Measurements from ENCODE around the gene SIRT4. TPM values are rescaled to one million over a fixed set of nuclear protein-coding genes. Genes with fewer than 3 reads are reported as not detected.

SIRT4 gene
- total and polyA plus RNA-seq, 5 donors from 2014 or later: 0.79 to 2.8 (median 1.2) TPM; not detected in 1

DNA sequence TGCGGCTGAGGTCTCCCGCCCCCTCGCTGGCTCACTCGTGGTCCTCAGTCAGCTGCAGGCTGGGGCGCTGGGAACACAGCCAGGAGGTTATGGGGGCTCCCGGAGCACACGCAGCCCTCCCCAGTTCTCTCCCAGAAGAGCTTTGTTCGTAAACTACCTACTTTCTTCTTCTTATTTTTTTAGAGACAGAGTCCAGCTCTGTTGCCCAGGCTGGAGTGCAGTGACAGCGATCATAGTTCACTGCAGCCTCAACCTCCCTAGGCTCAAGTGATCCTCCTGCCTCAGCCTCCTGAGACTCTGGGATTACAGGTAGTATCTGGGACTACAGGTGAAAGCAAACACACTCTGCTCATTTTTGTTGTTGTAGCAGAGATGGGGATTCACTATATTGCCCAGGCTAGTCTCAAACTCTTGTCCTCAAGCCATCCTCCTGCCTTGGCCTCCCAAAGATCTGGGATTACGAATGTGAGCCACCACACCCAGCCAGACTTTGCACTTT is 41.0 kb downstream of the SIRT4 start:
- no peak overlapping the region for H3K4me3 ChIP-seq (ENCODE audit: low read depth, low read length)
- Mint-ChIP-seq H3K4me1 (no peaks in the 10 kb centered on the region), H3K9me3 (peaks cover 0 to 5% (median 2%) of the 10 kb centered on the region in 7 donors), H3K36me3 (no peaks in the 10 kb centered on the region), H3K27ac (peak overlapping the region in 1 of 3 donors; percentile 55), H3K27me3 (peaks cover 16% of the 10 kb centered on the region), H3K4me3 (no peak overlapping the region)
- ATAC-seq (ENCODE audit: low read depth in 2 of 2) (no peak), DNase-seq (no peak)
- H3K27me3 ChIP-seq (ENCODE audit: control insufficient read depth, insufficient read depth, low read length): no peaks in the 10 kb centered on the region
- H3K27ac ChIP-seq (ENCODE audit: insufficient read depth, low read length, poor library complexity, severe bottlenecking): no peak overlapping the region
- no peaks in the 10 kb centered on the region for H3K4me1 ChIP-seq (ENCODE audit: control insufficient read depth, insufficient read depth, low read length, poor library complexity, severe bottlenecking)
- no peaks in the 10 kb centered on the region for H3K9me3 ChIP-seq (ENCODE audit: control insufficient read depth in 2 of 2, low read length in 2 of 2)
- H3K36me3 ChIP-seq (ENCODE audit: control insufficient read depth, insufficient read depth, low read length): no peaks in the 10 kb centered on the region

GRCh38 chr12:120343692-120344091 is 41.6 kb downstream of the SIRT4 start:
- Mint-ChIP-seq H3K4me1 (no peaks in the 10 kb centered on the region), H3K4me3 (no peak overlapping the region), H3K9me3 (peaks cover 0 to 2% (median 0%) of the 10 kb centered on the region in 7 donors), H3K27me3 (peaks cover 16% of the 10 kb centered on the region), H3K27ac (peak overlapping the region in 1 of 3 donors; percentile 9), H3K36me3 (no peaks in the 10 kb centered on the region)
- H3K4me1 ChIP-seq (ENCODE audit: control insufficient read depth, insufficient read depth, low read length, poor library complexity, severe bottlenecking): no peaks in the 10 kb centered on the region
- no peak overlapping the region for H3K4me3 ChIP-seq (ENCODE audit: low read depth, low read length)
- ATAC-seq (ENCODE audit: low read depth in 2 of 2) (no peak), DNase-seq (no peak)
- no peaks in the 10 kb centered on the region for H3K27me3 ChIP-seq (ENCODE audit: control insufficient read depth, insufficient read depth, low read length)
- H3K36me3 ChIP-seq (ENCODE audit: control insufficient read depth, insufficient read depth, low read length): no peaks in the 10 kb centered on the region
- H3K9me3 ChIP-seq (ENCODE audit: control insufficient read depth in 2 of 2, low read length in 2 of 2): no peaks in the 10 kb centered on the region
- H3K27ac ChIP-seq (ENCODE audit: insufficient read depth, low read length, poor library complexity, severe bottlenecking): no peak overlapping the region

DNA sequence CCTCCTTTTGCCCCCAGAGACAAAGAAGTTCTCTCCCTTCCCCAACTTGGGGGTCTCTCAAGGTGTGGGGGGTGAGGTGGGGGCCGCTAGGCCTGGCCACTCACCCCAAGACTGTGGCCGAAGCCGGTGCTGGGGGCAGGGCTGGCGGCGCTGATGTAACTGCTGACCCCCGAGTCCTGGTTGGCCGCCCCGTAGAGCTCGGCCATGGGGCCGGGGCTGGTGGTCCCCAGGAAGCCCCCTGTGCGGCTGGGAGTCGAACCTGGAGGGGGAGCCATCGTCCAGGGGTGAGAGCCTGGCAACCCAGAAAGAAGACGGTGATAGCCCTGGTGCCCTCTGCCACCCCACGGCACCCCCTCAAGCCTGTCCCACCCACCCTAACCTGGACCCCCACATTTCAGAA is 43.9 kb downstream of the SIRT4 start:
- H3K4me1 Mint-ChIP-seq: no peaks in the 10 kb centered on the region
- no peak overlapping the region for H3K27ac Mint-ChIP-seq

GRCh38 chr12:120346681-120347080 is 44.6 kb downstream of the SIRT4 start:
- Histone ChIP-seq H3K4me3 (ENCODE audit: low read depth, low read length) (no peak overlapping the region), H3K9me3 (ENCODE audit: control insufficient read depth in 2 of 2, low read length in 2 of 2) (no peaks in the 10 kb centered on the region), H3K27ac (ENCODE audit: insufficient read depth, low read length, poor library complexity, severe bottlenecking) (no peak overlapping the region), H3K36me3 (ENCODE audit: control insufficient read depth, insufficient read depth, low read length) (no peaks in the 10 kb centered on the region), H3K4me1 (ENCODE audit: control insufficient read depth, insufficient read depth, low read length, poor library complexity, severe bottlenecking) (no peaks in the 10 kb centered on the region), H3K27me3 (ENCODE audit: control insufficient read depth, insufficient read depth, low read length) (no peaks in the 10 kb centered on the region)
- DNase-seq: no peak
- ATAC-seq (ENCODE audit: low read depth in 2 of 2): no peak
- peak overlapping the region in 1 of 3 donors; percentile 74 for H3K27ac Mint-ChIP-seq
- H3K4me3 Mint-ChIP-seq: no peak overlapping the region
- H3K27me3 Mint-ChIP-seq: peaks cover 24% of the 10 kb centered on the region
- H3K9me3 Mint-ChIP-seq: peaks cover 0 to 1% (median 0%) of the 10 kb centered on the region in 7 donors
- no peaks in the 10 kb centered on the region for H3K4me1 Mint-ChIP-seq
- no peaks in the 10 kb centered on the region for H3K36me3 Mint-ChIP-seq

More for the DNA sequence above, 43.9 kb downstream of the SIRT4 start:
- ATAC-seq (ENCODE audit: low read depth in 2 of 2): no peak
- no peak overlapping the region for H3K4me3 Mint-ChIP-seq
- no peak for DNase-seq
- Histone ChIP-seq H3K27me3 (ENCODE audit: control insufficient read depth, insufficient read depth, low read length) (no peaks in the 10 kb centered on the region), H3K9me3 (ENCODE audit: control insufficient read depth in 2 of 2, low read length in 2 of 2) (no peaks in the 10 kb centered on the region), H3K4me1 (ENCODE audit: control insufficient read depth, insufficient read depth, low read length, poor library complexity, severe bottlenecking) (no peaks in the 10 kb centered on the region), H3K36me3 (ENCODE audit: control insufficient read depth, insufficient read depth, low read length) (no peaks in the 10 kb centered on the region), H3K27ac (ENCODE audit: insufficient read depth, low read length, poor library complexity, severe bottlenecking) (no peak overlapping the region), H3K4me3 (ENCODE audit: low read depth, low read length) (no peak overlapping the region)
- peaks cover 0 to 1% (median 0%) of the 10 kb centered on the region in 7 donors for H3K9me3 Mint-ChIP-seq
- H3K36me3 Mint-ChIP-seq: no peaks in the 10 kb centered on the region
- H3K27me3 Mint-ChIP-seq: peaks cover 24% of the 10 kb centered on the region

GRCh38 chr12:120347766-120348165 is 45.6 kb downstream of the SIRT4 start:
- Histone ChIP-seq H3K27me3 (ENCODE audit: control insufficient read depth, insufficient read depth, low read length) (no peaks in the 10 kb centered on the region), H3K4me3 (ENCODE audit: low read depth, low read length) (no peak overlapping the region), H3K9me3 (ENCODE audit: control insufficient read depth in 2 of 2, low read length in 2 of 2) (no peaks in the 10 kb centered on the region), H3K4me1 (ENCODE audit: control insufficient read depth, insufficient read depth, low read length, poor library complexity, severe bottlenecking) (no peaks in the 10 kb centered on the region), H3K27ac (ENCODE audit: insufficient read depth, low read length, poor library complexity, severe bottlenecking) (no peak overlapping the region), H3K36me3 (ENCODE audit: control insufficient read depth, insufficient read depth, low read length) (no peaks in the 10 kb centered on the region)
- H3K4me1 Mint-ChIP-seq: no peaks in the 10 kb centered on the region
- peaks cover 24% of the 10 kb centered on the region for H3K27me3 Mint-ChIP-seq
- H3K27ac Mint-ChIP-seq: no peak overlapping the region
- H3K36me3 Mint-ChIP-seq: no peaks in the 10 kb centered on the region
- H3K9me3 Mint-ChIP-seq: peaks cover 0 to 2% (median 0%) of the 10 kb centered on the region in 7 donors
- DNase-seq (no peak), ATAC-seq (ENCODE audit: low read depth in 2 of 2) (no peak)
- H3K4me3 Mint-ChIP-seq: no peak overlapping the region

DNA sequence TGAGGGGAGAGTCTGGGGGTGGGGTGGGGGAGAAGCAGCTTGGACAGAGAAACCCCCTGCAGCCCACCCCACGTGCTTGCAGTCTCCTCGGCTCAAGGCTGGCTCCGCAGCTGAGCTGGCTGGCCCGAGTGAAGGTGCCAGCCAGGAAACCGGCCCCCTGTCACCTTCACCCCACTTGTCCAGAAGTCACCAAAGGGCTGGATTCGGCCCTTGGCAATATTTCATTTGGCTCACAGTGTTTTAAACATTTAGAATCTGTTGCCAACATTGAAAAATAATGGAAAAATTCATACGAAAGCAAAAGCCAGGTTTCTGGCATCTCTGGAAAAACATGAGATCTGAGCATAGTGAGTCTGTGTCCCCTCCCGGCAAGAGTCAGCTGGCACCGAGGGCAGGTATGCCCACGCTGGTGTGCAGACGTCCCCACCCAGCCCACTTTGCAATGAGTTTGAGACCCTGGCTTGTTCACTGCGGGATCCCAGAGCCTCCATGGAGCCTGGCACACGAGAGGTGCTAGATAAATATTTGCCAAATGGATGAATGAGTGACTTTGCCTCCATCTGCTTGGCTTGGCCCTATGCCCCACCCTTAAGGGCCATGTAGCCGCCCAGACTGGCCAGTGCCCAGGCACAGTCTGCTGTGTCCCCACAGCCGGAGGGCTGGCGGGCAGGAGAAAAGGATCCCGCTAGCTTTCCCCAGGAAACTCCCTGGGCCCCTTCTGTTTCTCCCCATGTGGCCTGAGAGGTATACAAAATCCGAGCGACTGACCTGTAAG is 48.6 kb downstream of the SIRT4 start:
- no peak overlapping the region for H3K27ac ChIP-seq (ENCODE audit: insufficient read depth, low read length, poor library complexity, severe bottlenecking)
- no peak for ATAC-seq (ENCODE audit: low read depth in 2 of 2)
- H3K36me3 ChIP-seq (ENCODE audit: control insufficient read depth, insufficient read depth, low read length): no peaks in the 10 kb centered on the region
- H3K27me3 ChIP-seq (ENCODE audit: control insufficient read depth, insufficient read depth, low read length): no peaks in the 10 kb centered on the region
- H3K4me3 ChIP-seq (ENCODE audit: low read depth, low read length): no peak overlapping the region
- no peaks in the 10 kb centered on the region for H3K36me3 Mint-ChIP-seq
- H3K27ac Mint-ChIP-seq: no peak overlapping the region
- H3K27me3 Mint-ChIP-seq: peaks cover 30% of the 10 kb centered on the region
- H3K9me3 Mint-ChIP-seq: peaks cover 0 to 3% (median 0%) of the 10 kb centered on the region in 7 donors
- no peaks in the 10 kb centered on the region for H3K4me1 ChIP-seq (ENCODE audit: control insufficient read depth, insufficient read depth, low read length, poor library complexity, severe bottlenecking)
- H3K4me1 Mint-ChIP-seq: no peaks in the 10 kb centered on the region
- H3K9me3 ChIP-seq (ENCODE audit: control insufficient read depth in 2 of 2, low read length in 2 of 2): no peaks in the 10 kb centered on the region
- no peak for DNase-seq
- H3K4me3 Mint-ChIP-seq: no peak overlapping the region

- H3K36me3 ChIP-seq (ENCODE audit: control insufficient read depth, insufficient read depth, low read length): no peaks in the 10 kb centered on the region
- Mint-ChIP-seq H3K27me3 (peaks cover 27% of the 10 kb centered on the region), H3K36me3 (no peaks in the 10 kb centered on the region)
These were observed 50.0 kb downstream of the SIRT4 start for GRCh38 chr12:120352117-120352516.

DNA sequence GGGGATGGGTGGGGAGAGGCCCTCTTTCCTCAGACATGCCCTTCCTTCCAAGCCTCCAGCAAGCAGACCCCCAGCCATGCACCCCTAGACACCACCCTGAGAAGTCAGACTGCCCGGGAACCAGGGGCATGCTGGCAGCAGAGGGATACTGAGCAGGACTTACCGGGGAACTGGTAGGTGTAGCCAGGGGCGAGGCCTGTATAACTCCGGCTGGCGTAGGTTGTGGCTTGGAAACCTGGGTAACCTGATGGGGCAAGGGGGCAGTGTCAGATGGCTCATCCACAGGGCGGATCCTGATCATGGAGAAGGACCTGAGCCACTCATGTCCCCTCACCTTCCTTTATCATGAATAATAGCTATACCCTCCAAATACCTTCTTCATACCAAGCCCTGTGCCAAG is 51.0 kb downstream of the SIRT4 start:
- Histone ChIP-seq H3K4me1 (ENCODE audit: control insufficient read depth, insufficient read depth, low read length, poor library complexity, severe bottlenecking) (no peaks in the 10 kb centered on the region), H3K27ac (ENCODE audit: insufficient read depth, low read length, poor library complexity, severe bottlenecking) (no peak overlapping the region), H3K4me3 (ENCODE audit: low read depth, low read length) (no peak overlapping the region), H3K9me3 (ENCODE audit: control insufficient read depth in 2 of 2, low read length in 2 of 2) (no peaks in the 10 kb centered on the region), H3K27me3 (ENCODE audit: control insufficient read depth, insufficient read depth, low read length) (peaks cover 3% of the 10 kb centered on the region), H3K36me3 (ENCODE audit: control insufficient read depth, insufficient read depth, low read length) (no peaks in the 10 kb centered on the region)
- Mint-ChIP-seq H3K4me3 (no peak overlapping the region), H3K27ac (no peak overlapping the region), H3K36me3 (no peaks in the 10 kb centered on the region), H3K4me1 (peaks cover 0 to 4% (median 0%) of the 10 kb centered on the region in 4 donors), H3K9me3 (peaks cover 0 to 3% (median 0%) of the 10 kb centered on the region in 7 donors), H3K27me3 (peaks cover 31% of the 10 kb centered on the region)
- DNase-seq (no peak), ATAC-seq (ENCODE audit: low read depth in 2 of 2) (no peak)

More at GRCh38 chr12:120352117-120352516, 50.0 kb downstream of the SIRT4 start:
- Mint-ChIP-seq H3K4me1 (peaks cover 0 to 4% (median 0%) of the 10 kb centered on the region in 4 donors), H3K27ac (no peak overlapping the region), H3K9me3 (peaks cover 0 to 3% (median 0%) of the 10 kb centered on the region in 7 donors), H3K4me3 (no peak overlapping the region)
- H3K27ac ChIP-seq (ENCODE audit: insufficient read depth, low read length, poor library complexity, severe bottlenecking): no peak overlapping the region
- DNase-seq (no peak), ATAC-seq (ENCODE audit: low read depth in 2 of 2) (no peak)
- no peaks in the 10 kb centered on the region for H3K9me3 ChIP-seq (ENCODE audit: control insufficient read depth in 2 of 2, low read length in 2 of 2)
- H3K4me3 ChIP-seq (ENCODE audit: low read depth, low read length): no peak overlapping the region
- no peaks in the 10 kb centered on the region for H3K27me3 ChIP-seq (ENCODE audit: control insufficient read depth, insufficient read depth, low read length)
- no peaks in the 10 kb centered on the region for H3K4me1 ChIP-seq (ENCODE audit: control insufficient read depth, insufficient read depth, low read length, poor library complexity, severe bottlenecking)

All from CD4-positive, CD25-positive, alpha-beta regulatory T cell (primary cell).